ENCODE data around the gene MAP7D2.
A peak's percentile ranks its signal among the peaks of the same experiment; 100 is the strongest.

Gene MAP7D2

DNA sequence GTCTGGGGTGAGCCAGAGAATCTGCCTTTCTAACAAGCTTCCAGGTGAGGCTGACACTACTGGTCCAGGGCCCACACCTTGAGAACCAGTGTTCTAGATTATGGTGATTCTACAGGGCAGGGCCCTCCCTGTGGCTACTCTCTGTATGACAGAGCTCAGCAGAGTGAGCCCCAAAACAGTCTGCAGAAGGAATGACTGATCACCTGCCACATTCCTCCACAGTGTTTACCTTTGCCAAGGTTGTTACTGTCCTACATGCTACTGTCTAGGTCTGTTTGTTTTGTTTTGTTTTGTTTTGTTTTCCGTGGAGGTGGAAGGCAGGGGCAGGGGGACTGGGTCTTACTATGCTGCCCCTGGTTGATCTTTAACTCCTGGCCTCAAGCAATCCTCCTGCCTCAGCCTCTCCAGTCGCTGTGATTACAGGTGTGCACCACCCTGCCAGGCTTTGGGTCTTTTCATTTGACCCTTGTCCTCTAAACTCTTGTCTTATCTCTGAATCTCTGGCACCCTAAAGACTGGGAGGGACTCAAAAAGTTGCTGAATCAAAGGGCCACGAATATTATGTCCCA is 45.1 kb downstream of the MAP7D2 start (continued):
- TF ChIP-seq, protein P1, sequence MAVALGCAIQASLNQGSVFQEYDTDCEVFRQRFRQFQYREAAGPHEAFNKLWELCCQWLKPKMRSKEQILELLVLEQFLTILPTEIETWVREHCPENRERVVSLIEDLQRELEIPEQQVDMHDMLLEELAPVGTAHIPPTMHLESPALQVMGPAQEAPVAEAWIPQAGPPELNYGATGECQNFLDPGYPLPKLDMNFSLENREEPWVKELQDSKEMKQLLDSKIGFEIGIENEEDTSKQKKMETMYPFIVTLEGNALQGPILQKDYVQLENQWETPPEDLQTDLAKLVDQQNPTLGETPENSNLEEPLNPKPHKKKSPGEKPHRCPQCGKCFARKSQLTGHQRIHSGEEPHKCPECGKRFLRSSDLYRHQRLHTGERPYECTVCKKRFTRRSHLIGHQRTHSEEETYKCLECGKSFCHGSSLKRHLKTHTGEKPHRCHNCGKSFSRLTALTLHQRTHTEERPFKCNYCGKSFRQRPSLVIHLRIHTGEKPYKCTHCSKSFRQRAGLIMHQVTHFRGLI (tag by site-specific recombination; IDR thresholded peaks at IDR 0.05): no peak
- no peak for TF ChIP-seq ZNF19 (tag by site-specific recombination; IDR thresholded peaks at IDR 0.05; ENCODE audit: low read depth)
- no peak for TF ChIP-seq ZNF239 (tag by site-specific recombination; IDR thresholded peaks at IDR 0.05)
- no peak for TF ChIP-seq ZNF112 (tag by site-specific recombination; IDR thresholded peaks at IDR 0.05)
- TF ChIP-seq ZNF549 (tag by site-specific recombination; IDR thresholded peaks at IDR 0.05): no peak
- TF ChIP-seq, protein P2, sequence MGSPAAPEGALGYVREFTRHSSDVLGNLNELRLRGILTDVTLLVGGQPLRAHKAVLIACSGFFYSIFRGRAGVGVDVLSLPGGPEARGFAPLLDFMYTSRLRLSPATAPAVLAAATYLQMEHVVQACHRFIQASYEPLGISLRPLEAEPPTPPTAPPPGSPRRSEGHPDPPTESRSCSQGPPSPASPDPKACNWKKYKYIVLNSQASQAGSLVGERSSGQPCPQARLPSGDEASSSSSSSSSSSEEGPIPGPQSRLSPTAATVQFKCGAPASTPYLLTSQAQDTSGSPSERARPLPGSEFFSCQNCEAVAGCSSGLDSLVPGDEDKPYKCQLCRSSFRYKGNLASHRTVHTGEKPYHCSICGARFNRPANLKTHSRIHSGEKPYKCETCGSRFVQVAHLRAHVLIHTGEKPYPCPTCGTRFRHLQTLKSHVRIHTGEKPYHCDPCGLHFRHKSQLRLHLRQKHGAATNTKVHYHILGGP (tag by site-specific recombination; IDR thresholded peaks at IDR 0.05): no peak
- TF ChIP-seq ZSCAN23 (tag by site-specific recombination; IDR thresholded peaks at IDR 0.05): no peak
- no peak for TF ChIP-seq ZNF423 (tag by site-specific recombination; IDR thresholded peaks at IDR 0.05)
- TF ChIP-seq ZNF76 (tag by site-specific recombination; IDR thresholded peaks at IDR 0.05; ENCODE audit: borderline replicate concordance, low read depth): no peak
- TF ChIP-seq ZBTB17 (tag by site-specific recombination; IDR thresholded peaks at IDR 0.05): no peak
- TF ChIP-seq ZNF792 (tag by site-specific recombination; IDR thresholded peaks at IDR 0.05): no peak
- TF ChIP-seq ZNF600 (tag by site-specific recombination; IDR thresholded peaks at IDR 0.05): no peak
- TF ChIP-seq GLI2 (tag by site-specific recombination; IDR thresholded peaks at IDR 0.05; ENCODE audit: borderline replicate concordance, low read depth): no peak

DNA sequence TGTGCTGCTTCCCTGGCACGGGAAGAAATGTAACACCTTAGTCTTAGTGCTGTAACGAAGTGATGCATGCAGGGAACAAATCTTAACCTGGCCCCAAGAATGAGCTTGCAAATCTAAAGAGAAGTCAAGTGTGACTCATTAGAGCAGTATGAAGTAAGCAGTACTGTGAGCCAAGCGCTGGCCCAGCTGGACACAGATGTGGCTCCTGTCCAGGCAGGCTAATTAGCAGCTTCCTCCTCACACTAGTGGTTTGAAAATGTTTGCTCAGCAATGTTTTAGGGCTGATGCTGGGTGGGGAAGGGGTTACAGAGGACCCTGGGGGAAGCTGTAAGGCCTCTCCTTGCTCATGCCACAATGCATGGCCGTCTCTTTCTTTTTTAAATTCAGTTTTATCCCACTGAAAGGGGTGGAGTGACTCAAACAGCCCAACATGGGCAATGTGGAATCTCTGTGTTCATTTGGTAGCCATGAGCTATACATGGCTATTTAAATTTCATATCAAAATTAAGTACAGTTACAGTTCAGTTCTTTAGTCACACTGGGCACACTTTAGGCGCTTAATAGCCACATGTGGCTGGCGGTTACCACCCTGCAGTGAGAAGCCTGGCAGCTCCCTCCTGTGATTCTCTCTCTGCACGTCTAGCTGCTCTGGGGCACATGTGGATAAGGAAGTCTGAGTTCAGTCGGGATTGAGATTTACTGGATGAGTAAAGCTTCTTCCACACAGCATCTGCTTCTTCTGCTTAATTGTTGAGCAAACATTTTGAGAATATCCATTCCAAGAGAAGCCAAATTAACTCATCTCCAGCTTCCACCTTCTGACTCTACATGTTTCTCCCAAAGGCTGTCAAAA is 48.8 kb downstream of the MAP7D2 start:
- Histone ChIP-seq H3K9me3 (ENCODE audit: control insufficient read depth, insufficient read depth, low read depth, low read length) (no peaks in the 10 kb centered on the region), H3K4me3 (ENCODE audit: low read depth, low read length) (no peak overlapping the region), H3K27ac (ENCODE audit: extremely low read depth, low read depth, low read length) (no peak overlapping the region), H3K36me3 (ENCODE audit: control insufficient read depth in 2 of 2, insufficient read depth in 1 of 2, low read length in 2 of 2) (no peaks in the 10 kb centered on the region), H3K4me1 (ENCODE audit: control insufficient read depth, insufficient read depth, low read length) (no peaks in the 10 kb centered on the region)
- ChIA-PET POLR2A (interaction anchor here (0.5 to 0.9 kb wide), 4 partner anchors 54 to 163 kb away, joined by 3 to 4 read pairs (median 3); no protein-coding TSS in a partner anchor), CTCF (interaction anchor here (0.6 to 6.0 kb wide), 24 partner anchors 9 to 696 kb away, joined by 3 to 79 read pairs (median 4); no protein-coding TSS in a partner anchor)
- no peak for TF ChIP-seq HIC1 (tag by site-specific recombination; IDR thresholded peaks at IDR 0.05)
- no peak for TF ChIP-seq ZNF645 (tag by site-specific recombination; IDR thresholded peaks at IDR 0.05)
- no peak for TF ChIP-seq ZNF175 (tag by site-specific recombination; IDR thresholded peaks at IDR 0.05)
- TF ChIP-seq ZNF23 (tag by site-specific recombination; IDR thresholded peaks at IDR 0.05; ENCODE audit: borderline replicate concordance): no peak
- TF ChIP-seq ZNF16 (tag by site-specific recombination; IDR thresholded peaks at IDR 0.05; ENCODE audit: low read depth): no peak
- no peak for TF ChIP-seq OVOL3 (tag by site-specific recombination; IDR thresholded peaks at IDR 0.05)
- no peak for TF ChIP-seq ZNF843 (tag by site-specific recombination; IDR thresholded peaks at IDR 0.05)
- no peak for TF ChIP-seq AEBP2 (tag by site-specific recombination; IDR thresholded peaks at IDR 0.05; ENCODE audit: borderline replicate concordance)
- 0 out of 2 replicates have a peak, but pooled peaks have one; percentile 36 for TF ChIP-seq SP7 (tag by site-specific recombination; IDR thresholded peaks at IDR 0.05)
- no peak for TF ChIP-seq ZNF324 (tag by site-specific recombination; IDR thresholded peaks at IDR 0.05)
- TF ChIP-seq ZNF544 (tag by site-specific recombination; IDR thresholded peaks at IDR 0.05): no peak
- TF ChIP-seq, protein P3, sequence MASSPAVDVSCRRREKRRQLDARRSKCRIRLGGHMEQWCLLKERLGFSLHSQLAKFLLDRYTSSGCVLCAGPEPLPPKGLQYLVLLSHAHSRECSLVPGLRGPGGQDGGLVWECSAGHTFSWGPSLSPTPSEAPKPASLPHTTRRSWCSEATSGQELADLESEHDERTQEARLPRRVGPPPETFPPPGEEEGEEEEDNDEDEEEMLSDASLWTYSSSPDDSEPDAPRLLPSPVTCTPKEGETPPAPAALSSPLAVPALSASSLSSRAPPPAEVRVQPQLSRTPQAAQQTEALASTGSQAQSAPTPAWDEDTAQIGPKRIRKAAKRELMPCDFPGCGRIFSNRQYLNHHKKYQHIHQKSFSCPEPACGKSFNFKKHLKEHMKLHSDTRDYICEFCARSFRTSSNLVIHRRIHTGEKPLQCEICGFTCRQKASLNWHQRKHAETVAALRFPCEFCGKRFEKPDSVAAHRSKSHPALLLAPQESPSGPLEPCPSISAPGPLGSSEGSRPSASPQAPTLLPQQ (tag by site-specific recombination; IDR thresholded peaks at IDR 0.05): peak; percentile 54; the same call in 1 of the 2 replicates
- no peak for TF ChIP-seq ZBTB48 (tag by site-specific recombination; IDR thresholded peaks at IDR 0.05)
- TF ChIP-seq MEIS1 (CRISPR knock-in tag; IDR thresholded peaks at IDR 0.05; ENCODE audit: borderline replicate concordance): no peak
